HG03521 (cell line): ENCODE data around the gene SLC35F3.
"Not testable (repeated sequence)": the region's sequence is repeated elsewhere in the genome, so short reads cannot be mapped to it uniquely, and the experiment has no call there.

Experiments
- ATAC-seq: cut with Tn5 transposase; IDR thresholded peaks from one replicate; pipeline ENCODE4 v1.9.1; 2021; ENCODE audit warnings: mild to moderate bottlenecking, moderate library complexity; ENCODE audit not compliant: unreplicated experiment

Gene SLC35F3

DNA sequence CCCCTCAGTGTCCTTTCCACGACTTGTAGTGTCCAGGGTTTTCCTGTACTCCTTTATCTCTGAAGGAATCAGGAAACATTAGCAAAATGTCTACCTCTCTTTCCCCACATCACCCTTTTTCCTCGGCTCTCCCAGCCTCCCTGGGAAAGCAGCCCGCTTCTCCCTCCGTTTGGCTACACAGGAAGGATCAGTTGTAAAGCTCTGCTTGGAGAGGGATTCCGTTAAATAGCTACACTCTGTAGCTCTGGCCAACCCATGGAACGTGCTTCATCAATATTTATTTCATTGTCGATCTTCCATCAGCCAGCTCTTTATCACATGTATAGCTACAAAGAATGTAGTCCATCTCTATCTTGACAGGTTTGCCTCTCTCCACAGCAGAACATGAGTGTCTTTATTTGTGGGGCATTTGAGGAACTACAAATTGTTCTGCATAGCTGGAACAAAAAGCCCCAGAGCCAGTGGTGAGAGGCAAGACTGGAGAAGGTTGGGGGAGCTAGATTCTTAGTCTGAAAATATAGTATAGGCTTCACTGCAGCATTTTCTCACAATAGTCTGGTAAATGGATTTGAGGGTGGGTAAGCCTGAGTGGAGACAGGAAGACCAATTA is 191.8 kb downstream of the SLC35F3 start:
- ATAC-seq: no peak

DNA sequence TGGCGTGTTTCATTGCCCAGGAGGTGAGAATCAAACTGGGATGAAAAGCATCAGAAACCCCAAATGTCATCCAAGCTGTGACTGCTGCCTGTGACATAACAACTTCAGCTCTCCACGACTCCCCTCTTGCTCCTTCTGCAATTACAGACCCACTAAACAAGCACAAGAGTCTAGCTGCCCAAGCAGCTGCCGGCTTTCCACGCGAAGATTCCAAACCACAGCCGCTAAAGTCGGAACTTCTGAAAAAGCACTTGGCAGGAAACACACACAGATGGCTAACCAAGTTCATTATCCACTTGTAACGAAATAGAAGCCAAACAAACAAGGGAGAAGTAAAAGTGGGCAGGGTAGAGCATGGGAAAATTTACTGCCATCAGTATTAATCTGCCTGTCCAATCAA is 198.1 kb downstream of the SLC35F3 start:
- no peak for ATAC-seq

DNA sequence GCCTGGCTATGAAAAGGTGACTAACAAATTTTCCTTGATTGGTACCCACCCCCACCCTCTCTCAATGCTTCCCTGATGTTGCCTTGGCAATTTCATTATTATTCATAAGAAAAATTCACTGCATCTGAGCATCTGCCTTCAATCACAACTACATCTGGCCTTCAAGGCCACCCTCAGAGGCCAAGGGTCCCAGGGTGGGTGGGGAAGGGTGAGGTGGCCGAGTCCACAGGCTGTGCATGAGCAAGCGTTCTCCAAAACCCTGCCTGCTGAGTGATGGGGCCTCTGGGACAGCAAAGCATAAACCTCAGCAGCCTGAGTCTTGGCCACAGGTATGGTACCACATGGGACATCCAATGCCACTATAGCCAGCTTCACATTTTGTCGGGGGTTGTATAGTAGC is 198.7 kb downstream of the SLC35F3 start:
- no peak for ATAC-seq

DNA sequence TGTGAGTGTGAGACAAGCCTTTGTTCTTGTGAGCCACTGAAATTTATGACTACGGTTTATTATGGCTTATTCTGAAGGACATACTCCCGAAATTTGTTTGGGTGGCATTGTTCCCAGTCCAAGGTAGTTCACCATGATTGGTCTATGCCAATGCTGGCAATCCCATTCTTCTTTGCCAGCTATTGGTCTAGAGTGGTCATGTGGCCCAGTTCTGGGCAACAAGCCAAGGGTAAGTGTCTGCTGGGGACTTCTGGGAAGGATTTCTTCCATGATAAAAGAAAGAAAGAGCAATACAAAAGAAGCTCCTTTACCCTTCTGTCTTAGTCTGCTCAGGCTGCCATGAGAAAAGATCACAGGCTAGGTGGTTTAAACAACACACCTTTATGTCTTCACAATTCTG is 201.6 kb downstream of the SLC35F3 start:
- ATAC-seq: no peak

DNA sequence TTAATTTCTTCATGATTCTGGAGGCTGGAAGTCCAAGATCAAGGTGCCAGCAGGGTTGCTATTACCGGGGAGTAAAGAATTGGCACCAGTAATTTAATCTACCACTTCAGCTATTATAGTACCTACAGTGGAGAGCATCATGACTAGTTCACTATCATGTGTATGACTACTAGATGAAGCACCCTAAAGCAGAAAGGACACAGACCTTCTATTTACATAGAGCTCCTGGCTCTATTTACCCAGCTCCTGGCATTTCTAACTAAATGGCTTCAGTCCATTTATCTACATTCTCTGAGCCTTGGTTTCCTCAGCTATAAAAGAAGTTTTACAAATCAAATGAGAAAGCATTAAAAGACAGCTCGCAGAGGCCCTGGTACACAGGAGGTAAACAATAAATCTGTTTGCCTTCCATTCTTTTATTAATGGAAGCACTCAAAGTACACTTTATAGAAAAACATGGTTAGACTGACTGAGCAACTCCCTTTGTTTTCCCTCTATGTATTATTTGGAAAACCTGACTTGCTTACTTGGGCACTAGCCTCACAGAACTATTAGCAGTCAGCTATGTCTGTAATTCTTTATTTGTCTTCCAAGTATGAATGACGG is 203.0 kb downstream of the SLC35F3 start:
- no peak for ATAC-seq

DNA sequence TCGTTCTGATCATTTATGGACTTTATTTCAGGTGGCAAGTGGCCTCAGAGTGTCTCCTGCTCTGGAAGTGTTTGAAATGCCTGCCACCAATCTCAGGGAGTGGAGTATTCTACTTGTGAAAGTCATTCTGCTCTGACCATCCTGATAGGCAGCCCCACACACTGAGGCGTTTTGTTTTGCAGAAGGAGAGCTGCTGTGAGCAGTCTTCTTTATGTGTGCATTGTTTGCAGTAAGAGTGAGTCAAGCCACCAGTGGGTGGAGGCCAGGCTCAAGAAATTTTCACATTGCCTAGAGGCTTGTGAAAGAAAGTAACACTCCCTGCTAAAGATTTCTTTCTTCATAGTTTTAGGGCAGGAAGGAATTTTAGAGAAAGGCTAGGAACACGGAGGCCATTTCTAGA is 204.4 kb downstream of the SLC35F3 start:
- ATAC-seq: no peak

DNA sequence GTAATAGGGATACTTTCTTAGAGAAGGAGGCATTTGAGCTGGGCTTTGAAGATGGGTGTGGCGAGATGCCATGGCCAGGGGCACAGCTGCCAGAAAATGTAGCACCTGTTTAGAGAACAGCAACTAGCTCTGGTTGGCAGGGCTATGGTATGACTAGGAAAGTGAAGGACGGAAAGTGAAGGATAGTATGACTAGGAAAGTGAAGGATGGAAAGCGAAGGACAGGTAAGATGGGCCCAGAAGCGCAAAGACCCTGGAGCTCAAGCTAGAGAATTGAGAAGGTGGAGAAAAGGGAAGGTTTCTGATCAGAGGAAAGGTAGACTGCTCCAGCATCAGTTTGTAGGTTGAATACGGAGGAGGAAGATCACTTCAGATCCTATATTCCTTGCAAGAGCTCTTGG is 205.4 kb downstream of the SLC35F3 start:
- no peak for ATAC-seq

DNA sequence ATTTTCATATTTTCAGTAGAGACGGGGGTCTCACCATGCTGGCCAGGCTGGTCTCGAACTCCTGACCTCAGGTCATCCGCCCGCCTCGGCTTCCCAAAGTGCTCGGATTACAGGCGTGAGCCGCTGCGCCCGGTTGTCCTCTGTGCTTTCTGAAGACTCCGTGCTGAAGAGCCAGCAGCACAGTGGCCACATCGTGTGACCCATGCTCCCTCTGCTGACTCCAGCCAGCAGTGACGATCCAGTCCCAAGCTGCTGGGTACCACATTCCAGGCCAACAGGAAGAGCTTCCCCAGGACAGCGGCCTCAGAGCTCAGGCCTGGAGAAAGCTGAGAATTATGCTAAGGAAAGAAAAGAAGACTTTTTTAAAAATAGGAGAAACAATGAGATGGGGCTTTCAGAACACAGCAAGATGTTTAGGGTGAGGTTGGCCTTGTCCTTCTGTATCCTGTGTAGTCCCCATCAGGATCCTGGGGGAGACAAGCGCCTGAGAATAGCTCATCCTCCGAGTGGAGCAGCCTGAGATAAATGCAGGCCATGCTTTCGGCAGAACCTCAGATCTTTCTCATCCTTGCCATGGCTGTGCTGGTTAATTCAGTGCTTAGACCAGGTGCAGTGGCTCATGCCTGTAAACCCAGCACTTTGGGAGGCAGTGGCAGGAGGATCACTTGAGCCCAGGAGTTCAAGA is 207.1 kb downstream of the SLC35F3 start:
- no peak for ATAC-seq

DNA sequence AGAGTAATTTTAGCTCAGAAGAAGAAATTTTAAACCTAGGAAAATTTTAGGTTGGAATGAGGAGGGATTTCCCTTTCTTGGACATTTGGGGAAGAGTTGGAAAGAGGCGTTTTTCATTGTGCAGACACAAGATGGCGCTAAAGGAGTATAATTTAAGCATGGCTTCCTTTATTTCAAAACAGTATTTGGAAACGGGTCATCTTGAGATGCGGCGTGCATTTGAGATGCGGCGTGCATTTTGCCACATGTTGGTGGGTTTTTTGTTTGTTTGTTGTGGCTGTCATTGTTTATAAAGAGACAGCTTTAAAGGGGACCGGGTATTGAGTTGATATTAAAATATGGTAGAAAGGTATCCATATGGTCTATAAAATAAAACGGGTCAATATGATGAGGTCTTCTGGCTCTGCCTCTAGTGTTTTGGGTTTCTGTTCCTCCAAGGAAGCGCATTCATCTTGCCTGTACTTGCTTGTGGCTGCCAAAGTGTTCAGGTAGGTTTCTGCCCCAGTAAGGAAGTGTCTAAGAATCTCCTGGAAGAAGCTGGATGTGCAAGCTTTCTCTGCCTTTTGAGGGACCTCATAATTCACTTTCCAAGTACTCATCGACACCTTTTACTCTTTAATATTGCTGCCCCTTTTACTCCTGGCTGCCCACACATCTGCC is 210.3 kb downstream of the SLC35F3 start:
- ATAC-seq: no peak

DNA sequence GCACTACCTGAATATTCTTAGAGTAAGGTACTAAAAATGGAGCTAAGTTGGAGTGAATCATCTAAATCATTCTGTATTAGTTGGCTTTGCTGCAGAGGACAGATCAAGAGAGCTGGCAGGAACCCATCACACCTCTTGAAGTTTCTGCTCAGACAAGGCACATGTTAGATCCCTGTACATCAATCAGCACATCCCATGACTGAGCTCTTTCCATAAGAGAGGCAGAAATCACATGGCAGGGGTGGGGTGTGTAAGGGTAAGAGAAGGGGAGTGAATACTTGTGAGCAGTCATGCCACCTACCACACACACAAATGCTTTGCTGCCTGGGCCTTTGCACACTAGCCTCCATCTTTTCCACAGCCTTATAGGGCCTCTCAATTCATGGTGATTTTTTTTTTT is 214.4 kb downstream of the SLC35F3 start:
- no peak for ATAC-seq

DNA sequence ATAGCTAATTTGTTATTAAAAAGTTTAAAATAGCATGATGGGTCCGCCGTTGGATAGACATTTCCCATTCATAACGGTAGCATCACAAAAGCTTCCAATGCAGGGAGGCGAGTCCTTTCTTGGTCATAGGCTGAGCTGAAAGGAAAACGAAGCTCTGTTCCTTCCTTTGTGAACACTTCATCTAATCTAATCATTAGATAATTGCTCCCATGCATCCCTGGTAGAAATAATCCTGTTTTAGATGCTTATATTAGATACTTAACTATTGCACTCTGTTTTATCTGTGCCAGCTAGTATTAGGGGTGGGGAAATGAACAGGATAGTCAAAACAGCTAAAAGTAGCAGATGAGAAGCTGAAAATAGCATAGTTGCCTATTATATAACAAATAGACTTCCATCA is 215.0 kb downstream of the SLC35F3 start:
- ATAC-seq: no peak

DNA sequence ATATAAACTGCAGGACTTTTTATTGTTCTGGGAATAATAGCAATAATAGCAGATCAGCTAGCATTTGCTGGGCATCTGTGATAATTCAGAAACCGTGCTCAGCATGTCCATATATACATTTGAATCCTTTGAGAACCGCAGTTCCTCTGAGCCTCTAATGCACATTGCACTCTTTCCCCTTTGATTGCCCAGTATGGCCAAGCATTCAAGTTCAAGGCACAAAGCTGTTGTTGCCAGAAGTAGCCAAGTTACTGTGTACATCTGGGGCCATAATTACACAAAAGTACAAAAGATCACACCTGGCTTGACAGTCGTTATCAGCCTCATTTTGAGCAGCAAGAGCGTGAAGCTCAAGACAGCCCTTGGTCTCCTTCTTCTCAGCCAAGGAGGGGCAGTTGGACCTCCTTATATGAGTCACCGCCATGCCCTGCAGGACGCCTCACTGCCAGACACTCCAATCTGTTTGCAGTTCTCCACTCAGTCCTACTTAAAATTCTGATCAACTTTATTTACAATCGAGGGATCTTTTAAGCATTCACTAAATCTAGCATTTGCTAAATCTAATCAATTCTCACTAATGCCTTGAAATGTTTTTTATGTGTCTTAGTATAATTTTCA is 216.0 kb downstream of the SLC35F3 start:
- no peak for ATAC-seq

DNA sequence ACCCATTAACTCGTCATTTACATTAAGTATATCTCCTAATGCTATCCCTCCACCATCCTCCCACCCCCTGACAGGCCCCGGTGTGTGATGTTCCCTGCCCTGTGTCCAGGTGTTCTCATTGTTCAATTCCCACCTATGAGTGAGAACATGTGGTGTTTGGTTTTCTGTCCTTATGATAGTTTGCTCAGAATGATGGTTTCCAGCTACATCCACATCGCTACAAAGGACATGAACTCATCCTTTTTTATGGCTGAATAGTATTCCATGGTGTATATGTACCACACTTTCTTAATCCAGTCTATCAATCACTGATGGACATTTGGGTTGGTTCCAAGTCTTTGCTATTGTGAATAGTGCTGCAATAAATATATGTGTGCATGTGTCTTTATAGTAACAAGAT is 217.2 kb downstream of the SLC35F3 start:
- not testable (repeated sequence) for ATAC-seq

DNA sequence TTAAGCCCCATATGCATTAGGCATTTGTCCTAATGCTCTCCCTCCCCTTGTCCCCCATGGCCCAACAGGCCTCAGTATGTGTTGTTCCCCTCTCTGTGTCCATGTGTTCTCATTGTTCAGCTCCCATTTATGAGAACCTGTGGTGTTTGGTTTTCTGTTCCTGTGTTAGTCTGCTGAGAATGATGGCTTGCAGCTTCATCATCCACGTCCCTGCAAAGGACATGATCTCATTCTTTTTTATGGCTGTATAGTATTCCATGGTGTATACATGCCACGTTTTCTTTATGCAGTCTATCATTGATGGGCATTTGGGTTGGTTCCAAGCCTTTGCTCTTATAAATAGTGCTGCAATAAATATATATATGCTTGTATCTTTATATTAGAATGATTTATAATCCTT is 218.1 kb downstream of the SLC35F3 start:
- ATAC-seq: not testable (repeated sequence)

DNA sequence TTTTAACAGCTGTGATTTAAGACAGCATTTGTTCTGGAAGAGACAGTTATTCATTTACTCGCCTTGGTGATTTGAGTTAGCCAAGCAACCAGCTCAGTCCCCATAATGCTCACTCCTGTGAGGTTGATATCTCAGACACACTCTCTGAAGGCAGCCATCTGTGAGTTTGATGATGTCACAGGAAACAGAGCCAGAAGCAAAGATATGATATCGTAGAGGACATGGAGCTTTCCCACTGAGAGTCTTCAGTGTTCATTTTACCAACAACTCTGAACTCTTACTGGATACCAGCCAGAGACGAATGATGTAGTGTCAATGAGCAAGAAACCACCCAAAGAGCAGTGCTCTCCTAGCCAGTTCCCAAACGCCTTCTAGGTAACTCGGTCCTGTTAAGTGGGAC is 219.4 kb downstream of the SLC35F3 start:
- no peak for ATAC-seq

DNA sequence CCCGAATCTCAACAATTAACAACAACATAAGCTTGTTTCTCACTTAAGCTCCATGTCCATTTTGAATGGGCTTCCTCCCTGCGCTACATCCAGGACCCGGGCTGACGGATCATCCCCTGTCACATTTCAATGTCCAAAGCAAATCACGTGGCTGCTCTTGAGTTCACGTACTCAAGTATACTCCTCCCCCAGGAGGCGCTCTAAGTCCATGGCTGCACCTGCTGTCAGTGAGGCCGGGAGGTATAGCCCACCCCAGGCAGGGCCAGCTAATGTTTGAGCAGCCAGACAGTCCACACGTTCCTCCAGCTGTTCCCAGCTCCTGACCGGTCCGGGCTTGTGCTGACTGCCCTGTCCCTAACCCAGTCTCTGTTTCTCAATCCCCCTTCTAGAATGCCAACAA is 220.8 kb downstream of the SLC35F3 start:
- ATAC-seq: no peak

DNA sequence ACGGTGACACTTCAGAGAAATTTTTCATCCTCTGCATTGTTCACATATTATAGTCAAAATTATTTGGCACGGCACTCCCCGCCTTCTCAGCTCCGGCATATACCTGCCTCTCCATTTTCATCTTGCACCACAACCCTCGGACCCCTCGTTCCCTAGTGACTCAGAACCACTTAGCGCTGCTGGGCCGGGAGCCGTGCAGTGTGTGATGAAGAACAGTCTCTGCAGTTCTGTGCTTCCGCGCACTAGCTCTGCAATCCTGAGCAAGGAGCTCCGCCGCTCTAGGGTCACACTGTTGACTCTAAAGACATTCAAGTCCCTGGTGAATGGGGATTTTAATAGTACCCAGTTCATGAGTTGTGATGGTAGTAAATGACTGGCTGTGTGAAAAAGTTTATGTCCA is 221.2 kb downstream of the SLC35F3 start:
- ATAC-seq: no peak

DNA sequence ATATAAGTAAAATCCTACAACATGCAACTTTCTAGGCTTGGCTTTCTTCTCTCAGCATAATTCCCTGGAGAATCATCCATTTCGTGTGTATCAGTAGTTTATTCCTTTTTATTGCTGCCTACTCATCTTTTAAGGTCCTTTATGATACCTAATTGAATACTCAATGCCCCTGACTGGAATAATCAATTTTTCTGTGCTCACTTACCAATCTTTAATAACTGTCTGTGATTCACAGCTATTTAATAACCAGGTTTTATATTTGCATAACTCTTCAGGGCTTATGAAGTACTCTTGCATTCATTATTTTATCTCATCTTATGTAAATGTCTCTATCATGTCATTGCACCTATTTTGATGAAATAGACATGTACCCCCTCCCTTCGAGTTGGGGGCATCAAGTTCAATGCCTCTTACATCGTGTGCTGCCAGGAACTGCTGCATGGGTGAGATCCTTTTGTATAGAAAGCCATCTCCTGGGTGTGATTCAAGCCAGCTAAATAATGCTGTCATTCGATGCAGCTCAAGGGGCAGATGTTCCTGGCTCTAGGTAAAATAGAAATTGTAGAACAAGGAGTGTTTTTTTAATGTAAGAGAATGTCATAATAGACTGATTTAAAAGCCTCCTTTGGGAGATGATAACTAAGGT is 222.7 kb downstream of the SLC35F3 start:
- no peak for ATAC-seq

DNA sequence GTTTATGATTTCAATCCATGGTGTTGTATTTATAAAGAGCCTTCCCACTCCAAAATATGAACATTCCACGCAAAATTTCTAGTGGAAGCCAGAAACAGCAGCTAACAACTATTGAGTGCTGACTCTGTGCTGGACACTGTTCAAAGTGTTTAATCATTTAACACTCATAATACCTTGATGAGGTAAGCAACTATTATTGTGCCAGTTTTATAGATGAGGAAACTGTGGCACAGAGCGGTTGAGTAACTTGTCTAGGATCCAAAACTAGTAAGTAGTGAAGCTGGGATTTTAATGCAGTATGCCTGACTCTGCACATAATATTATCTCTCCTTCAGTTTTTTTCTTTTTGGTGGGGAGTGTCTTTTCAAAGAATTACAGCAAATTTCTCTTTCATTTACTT is 228.3 kb downstream of the SLC35F3 start:
- ATAC-seq: no peak

DNA sequence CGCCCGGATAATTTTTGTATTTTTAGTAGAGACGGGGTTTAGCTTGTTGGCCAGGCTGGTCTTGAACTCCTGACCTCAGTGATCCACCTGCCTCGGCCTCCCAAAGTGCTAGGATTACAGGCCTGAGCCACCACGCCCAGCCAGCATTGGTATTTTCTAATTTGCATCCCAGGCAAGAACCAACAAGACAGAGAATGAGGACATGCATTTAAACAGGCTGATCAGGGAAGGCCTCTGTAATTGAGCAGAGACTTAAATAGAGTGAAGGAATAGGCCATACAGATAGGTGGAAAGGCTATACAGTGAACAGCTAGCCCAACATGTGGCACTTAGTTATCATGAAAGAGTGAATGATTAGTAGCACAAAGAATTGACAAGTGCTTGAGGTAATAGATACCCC is 230.4 kb downstream of the SLC35F3 start:
- ATAC-seq: no peak

DNA sequence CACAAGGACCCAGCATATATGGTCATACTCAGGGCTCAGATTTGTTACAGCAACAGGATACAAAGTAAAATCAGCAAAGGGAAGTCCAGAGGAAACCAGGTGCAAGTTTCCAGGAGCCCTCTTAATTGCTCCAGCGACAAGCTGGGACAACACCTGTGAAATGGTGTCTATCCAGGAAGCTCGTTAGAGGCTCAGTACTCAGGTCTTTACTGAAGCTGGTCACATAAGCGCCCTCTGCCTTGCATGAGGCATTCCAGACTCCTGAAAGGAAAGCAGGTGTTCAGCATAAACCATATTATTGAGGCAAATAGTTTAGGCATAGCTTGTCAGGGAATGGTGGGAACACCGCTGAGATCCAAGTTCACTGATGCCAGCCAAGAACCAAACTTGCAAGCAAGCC is 231.0 kb downstream of the SLC35F3 start:
- ATAC-seq: no peak
